Thyroid gland (tissue), 4 donors: ENCODE results near the gene DTX3. TPM values are rescaled to one million over a fixed set of nuclear protein-coding genes. Genes with fewer than 3 reads are reported as not detected.
"Not testable (repeated sequence)": the region's sequence is repeated elsewhere in the genome, so short reads cannot be mapped to it uniquely, and the experiment has no call there.

Experiments
- DNase-seq, 2 donors: peaks; one replicate each; pipeline ENCODE4 v3.0.0-alpha.2; 2019
- H3K27ac ChIP-seq, 3 donors: fragments of 200-600 bp; sonication (generic); 1 replicate in 2 of 3; 2 replicates in 1 of 3; pipeline ENCODE4 v1.5.1; 2016 to 2019; ENCODE audit warnings: mild to moderate bottlenecking in 1 of 3, moderate library complexity in 1 of 3
- H3K27me3 ChIP-seq: fragments of 200-600 bp; sonication (generic); one replicate; pipeline ENCODE4 v1.5.1; 2019
- H3K36me3 ChIP-seq, 2 donors: fragments of 200-600 bp; sonication (generic); one replicate each; pipeline ENCODE4 v1.5.1; 2016 to 2019
- H3K4me1 ChIP-seq, 2 donors: fragments of 200-600 bp; sonication (generic); one replicate each; pipeline ENCODE4 v1.5.1; 2017 to 2019
- H3K4me3 ChIP-seq, 3 donors: fragments of 200-600 bp; sonication (generic); replicated peaks in 1 of 3; 1 replicate in 2 of 3; 2 replicates in 1 of 3; pipeline ENCODE4 v1.5.1; 2016; ENCODE audit warnings: mild to moderate bottlenecking in 1 of 3
- H3K9me3 ChIP-seq: fragments of 200-600 bp; sonication (generic); one replicate; pipeline ENCODE4 v1.5.1; 2017
- CTCF ChIP-seq, 6 experiments: fragments of 200-600 bp in 3 of 6; fragments of 450-650 bp in 3 of 6; sonication (generic) in 3 of 6; IDR thresholded peaks; one replicate each; pipeline ENCODE4 v1.5.1; 2016 to 2019; ENCODE audit warnings: antibody characterized with exemption in 6 of 6, mild to moderate bottlenecking in 2 of 6, inconsistent platforms in 1 of 6, moderate library complexity in 1 of 6
- POLR2A ChIP-seq, 2 donors: fragments of 450-650 bp; IDR thresholded peaks; one replicate each; pipeline ENCODE4 v1.6.1; 2017; ENCODE audit warnings: antibody characterized with exemption in 2 of 2, mild to moderate bottlenecking in 2 of 2, moderate library complexity in 1 of 2
- WGBS, 2 donors: methylation state at CpG; one replicate each; pipeline ENCODE4 v1.1.5; 2017; 5-methylcytosine and 5-hydroxymethylcytosine counted together
- intact Hi-C: fragments of 100-400 bp; cut with DNase I; formaldehyde crosslinking; loops from one replicate; pipeline ENCODE4 v1.15.1; 2023
- total RNA-seq, 4 donors: library from RNA; depleted of rRNA; stranded (reverse); fragments of >200 nt; gene quantifications; one replicate each; pipeline ENCODE4 v1.2.3, GENCODE V29; 2016

Gene DTX3
- total RNA-seq, 4 donors from 2014 or later = 29.2 to 42.0 (median 33.9) TPM

- TF ChIP-seq POLR2A (IDR thresholded peaks at IDR 0.05) (no peak), CTCF (IDR thresholded peaks at IDR 0.05) (no peak)
- intact Hi-C loops = no loop called here
- WGBS, 2 donors = 74 to 80% methylated on average over 4 of the region's 4 CpGs
- Histone ChIP-seq H3K4me1 (no peaks in the 10 kb centered on the region), H3K9me3 (no peaks in the 10 kb centered on the region), H3K36me3 (no peaks in the 10 kb centered on the region), H3K27ac (no peak overlapping the region), H3K4me3 (no peak overlapping the region), H3K27me3 (no peaks in the 10 kb centered on the region)
- DNase-seq = no peak
Observed at GRCh38 chr12:57563358-57563757, 41.3 kb upstream of the DTX3 start.

DNA sequence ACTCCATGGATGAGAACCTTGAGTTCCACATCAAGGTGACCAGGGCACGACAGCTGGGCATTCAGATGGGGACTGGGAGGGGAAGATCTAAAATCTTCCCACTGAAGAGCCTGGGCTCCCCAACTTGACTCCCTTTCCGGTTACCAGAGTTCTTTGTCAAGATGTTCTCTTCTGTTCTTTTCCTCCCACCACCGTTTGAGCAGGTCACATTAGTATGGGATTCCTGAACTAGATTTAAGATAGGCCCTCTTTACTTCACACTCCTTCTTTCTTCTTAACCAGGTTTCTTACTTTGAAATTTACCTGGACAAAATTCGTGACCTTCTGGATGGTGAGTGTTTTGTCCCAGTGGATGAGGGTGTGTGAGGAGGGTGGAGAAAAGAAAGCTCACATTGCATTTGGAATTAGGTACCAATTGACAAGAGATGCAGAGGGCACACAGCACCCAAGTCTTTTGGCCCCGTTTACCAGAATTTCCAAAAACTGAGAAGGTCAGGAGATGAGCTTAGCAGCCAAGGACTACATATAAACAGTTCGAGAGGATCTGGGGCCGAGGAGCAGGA lies 40.4 kb upstream of the DTX3 start:
- TF ChIP-seq POLR2A (IDR thresholded peaks at IDR 0.05) = no peak
- TF ChIP-seq CTCF (IDR thresholded peaks at IDR 0.05) = no peak
- H3K27ac ChIP-seq = no peak overlapping the region
- no peaks in the 10 kb centered on the region for H3K9me3 ChIP-seq
- no peaks in the 10 kb centered on the region for H3K36me3 ChIP-seq
- H3K27me3 ChIP-seq = no peaks in the 10 kb centered on the region
- no peaks in the 10 kb centered on the region for H3K4me1 ChIP-seq
- no peak for DNase-seq
- intact Hi-C loops = no loop called here
- 89 to 90% methylated on average over 7 of the region's 7 CpGs for WGBS, 2 donors
- no peak overlapping the region for H3K4me3 ChIP-seq

- TF ChIP-seq POLR2A (IDR thresholded peaks at IDR 0.05) = no peak
- TF ChIP-seq CTCF (IDR thresholded peaks at IDR 0.05) = no peak
- Histone ChIP-seq H3K27me3 (no peaks in the 10 kb centered on the region), H3K4me1 (no peaks in the 10 kb centered on the region), H3K36me3 (no peaks in the 10 kb centered on the region), H3K27ac (no peak overlapping the region), H3K9me3 (no peaks in the 10 kb centered on the region), H3K4me3 (no peak overlapping the region)
- WGBS, 2 donors = 80 to 85% methylated on average over 6 of the region's 6 CpGs
- intact Hi-C loops = no loop called here
- DNase-seq = no peak
Observed at GRCh38 chr12:57568838-57569237, 35.8 kb upstream of the DTX3 start.

- Histone ChIP-seq H3K4me3 (no peak overlapping the region), H3K9me3 (no peaks in the 10 kb centered on the region), H3K27ac (no peak overlapping the region), H3K36me3 (no peaks in the 10 kb centered on the region), H3K4me1 (no peaks in the 10 kb centered on the region), H3K27me3 (no peaks in the 10 kb centered on the region)
- 90 to 93% methylated on average over 18 of the region's 18 CpGs for WGBS, 2 donors
- intact Hi-C loops = no loop called here
- DNase-seq = no peak
- TF ChIP-seq POLR2A (IDR thresholded peaks at IDR 0.05) = no peak
- TF ChIP-seq CTCF (IDR thresholded peaks at IDR 0.05) = no peak
Observed at GRCh38 chr12:57569858-57570257, 34.8 kb upstream of the DTX3 start.

GRCh38 chr12:57570438-57570837 lies 34.2 kb upstream of the DTX3 start:
- H3K27me3 ChIP-seq, H3K4me1 ChIP-seq, H3K27ac ChIP-seq, H3K4me3 ChIP-seq, DNase-seq, intact Hi-C loops, H3K36me3 ChIP-seq, H3K9me3 ChIP-seq: not testable (repeated sequence)
- WGBS, 2 donors = 89% methylated on average over 13 of the region's 13 CpGs
